HG02938 (cell line): ENCODE results near the gene IFITM5.
A peak's percentile ranks its signal among the peaks of the same experiment; 100 is the strongest.

Experiments
- ATAC-seq: cut with Tn5 transposase; IDR thresholded peaks from one replicate; pipeline ENCODE4 v1.9.1; 2021; ENCODE audit warnings: mild to moderate bottlenecking, moderate library complexity; ENCODE audit not compliant: unreplicated experiment

The IFITM5 gene

DNA sequence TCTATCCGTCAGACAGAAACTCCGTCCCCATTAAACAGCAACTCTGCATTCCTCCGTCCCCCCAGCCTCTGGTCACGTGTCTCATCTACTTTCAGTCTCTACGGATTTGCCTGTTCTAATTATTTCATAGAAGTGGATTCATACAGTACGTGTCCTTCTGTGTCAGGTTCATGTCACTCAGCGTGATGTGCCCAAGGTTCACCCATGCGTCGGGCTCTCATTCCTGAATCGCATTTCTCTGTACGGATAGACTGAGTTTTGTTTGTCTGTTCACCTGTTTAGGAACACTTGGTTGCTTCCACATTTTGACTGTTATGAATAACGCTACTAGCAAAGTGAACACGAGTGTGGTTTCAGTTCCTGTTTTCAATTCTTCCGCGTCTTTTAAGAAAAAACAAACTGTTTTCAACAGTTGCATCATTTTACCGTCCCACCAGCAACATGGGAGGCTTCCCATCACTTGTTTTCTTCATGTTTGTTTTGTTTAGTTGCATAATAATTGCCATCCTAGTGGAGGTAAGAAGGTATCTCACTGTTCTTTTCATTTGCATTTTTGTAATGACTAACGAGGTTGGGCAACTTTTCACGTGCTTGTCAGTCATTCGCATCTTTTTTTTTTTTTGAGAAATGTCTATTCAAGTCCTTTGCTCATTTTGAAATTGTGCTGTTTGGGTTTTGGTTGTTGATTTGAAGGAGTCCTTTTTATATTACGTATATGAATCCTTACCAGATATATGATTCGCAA lies 30.0 kb downstream of the IFITM5 start:
- ATAC-seq = peak; percentile 77

DNA sequence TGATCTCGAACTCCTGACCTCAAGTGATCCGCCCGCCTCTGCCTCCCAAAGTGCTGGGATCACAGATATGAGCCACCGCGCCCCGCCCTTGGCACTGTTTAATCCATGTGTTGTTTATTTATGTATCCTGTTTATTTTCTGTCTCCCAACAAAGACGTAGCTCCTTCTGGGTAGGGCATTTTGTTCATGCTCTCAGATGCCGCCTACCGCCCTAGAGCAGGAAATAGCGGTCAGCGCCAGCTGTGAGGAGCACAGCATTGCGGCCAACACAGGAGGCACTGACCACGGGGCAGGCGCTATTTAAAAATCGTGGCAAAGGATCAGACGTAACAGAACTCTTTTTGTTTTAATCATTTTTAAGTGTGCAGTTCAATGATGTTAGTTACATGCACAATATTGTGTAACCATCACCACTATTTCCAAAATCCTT lies 30.6 kb downstream of the IFITM5 start:
- ATAC-seq = peak; percentile 37

DNA sequence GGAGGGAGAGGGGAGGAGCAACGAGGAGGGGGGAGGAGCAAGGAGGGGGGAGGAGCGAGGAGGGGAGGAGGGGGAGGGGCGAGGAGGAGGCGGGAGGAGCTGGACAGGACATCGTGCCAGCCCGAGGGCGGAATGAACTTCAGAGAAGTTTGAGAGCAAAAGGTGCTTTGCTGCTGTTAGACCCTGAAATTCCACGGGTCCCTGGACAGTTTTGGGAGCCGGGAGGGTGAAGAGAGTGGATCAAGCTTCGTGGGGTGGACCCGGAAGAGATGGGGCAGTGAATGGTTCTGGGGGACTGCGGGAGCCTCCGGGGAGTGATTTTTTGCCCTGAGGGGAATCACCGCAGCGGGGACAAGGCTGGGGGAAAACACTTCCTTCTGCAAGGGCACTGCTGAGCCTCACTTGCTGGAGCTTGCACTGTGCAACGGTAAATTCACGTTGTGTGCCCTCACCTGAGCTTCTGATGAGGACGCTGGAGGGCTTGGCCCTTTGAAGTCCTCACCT lies 31.8 kb downstream of the IFITM5 start:
- ATAC-seq = no peak

DNA sequence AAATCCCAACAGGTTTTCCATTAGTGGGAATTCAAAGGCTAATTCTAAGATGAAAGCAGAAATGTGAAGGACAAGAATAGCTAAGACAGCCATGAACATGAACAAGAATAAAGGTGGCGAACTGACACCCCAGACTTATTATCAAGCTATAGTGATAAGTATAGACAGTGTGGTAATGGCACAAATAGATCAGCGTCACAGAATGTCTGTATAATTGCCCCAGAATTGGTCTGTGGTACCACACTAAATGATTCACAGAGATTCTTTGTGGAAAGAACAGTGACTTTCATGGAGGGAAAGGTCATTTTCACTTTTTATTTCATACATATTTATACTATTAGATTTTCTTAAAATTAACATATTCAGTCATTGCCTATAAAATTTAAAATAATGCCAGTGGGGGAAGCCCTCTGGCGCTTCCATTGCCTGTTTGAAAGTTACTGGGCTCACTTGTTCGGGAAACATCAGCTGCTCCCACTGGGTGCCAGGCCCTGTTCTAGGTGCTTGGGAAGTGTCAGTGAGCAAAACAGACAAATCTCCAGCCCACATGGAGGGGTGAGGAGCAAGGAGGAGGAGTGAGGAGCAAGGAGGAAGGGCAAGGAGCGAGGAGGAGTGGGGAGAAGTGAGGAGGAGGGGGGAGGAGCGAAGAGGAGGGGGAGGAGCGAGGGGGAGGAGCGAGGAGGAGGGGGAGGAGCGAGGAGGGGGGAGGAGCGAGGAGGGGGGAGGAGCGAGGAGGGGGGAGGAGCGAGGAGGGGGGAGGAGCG lies 32.5 kb downstream of the IFITM5 start:
- ATAC-seq = no peak

DNA sequence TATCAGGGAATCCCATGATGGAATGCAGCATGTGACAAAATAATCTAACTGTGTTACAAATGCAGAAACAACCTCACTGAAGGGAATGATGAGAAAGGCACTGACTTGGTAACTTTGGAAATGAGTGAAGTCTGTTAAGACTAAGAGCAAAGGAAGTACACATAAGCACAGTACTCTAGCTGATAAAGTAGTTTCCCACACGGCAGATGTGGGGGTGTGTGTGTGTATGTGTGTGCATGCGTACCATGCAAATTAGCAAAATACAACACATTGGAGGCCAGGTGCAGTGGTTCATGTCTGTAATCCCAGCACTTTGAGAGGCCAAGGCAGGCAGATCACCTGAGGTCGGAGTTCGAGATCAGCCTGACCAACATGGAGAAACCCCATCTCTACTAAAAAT lies 37.7 kb downstream of the IFITM5 start:
- no peak for ATAC-seq

DNA sequence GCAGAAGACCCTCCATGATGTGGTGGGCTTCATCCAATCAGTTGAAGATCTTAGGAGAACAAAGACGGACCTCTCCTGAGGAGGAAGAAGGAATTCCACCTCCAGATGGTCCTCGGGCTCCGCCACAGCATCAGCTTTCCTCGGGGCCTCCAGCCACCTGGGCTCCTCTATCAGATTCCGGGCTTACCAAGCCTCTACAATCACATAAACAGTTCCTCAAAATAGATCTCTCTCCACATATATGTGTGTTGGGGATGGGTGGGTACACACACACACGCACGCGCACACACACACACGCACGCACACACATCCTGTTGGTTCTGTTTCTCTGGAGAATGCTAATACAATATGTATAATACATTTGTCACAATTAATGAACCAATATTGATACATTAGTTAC lies 39.9 kb downstream of the IFITM5 start:
- ATAC-seq = no peak

DNA sequence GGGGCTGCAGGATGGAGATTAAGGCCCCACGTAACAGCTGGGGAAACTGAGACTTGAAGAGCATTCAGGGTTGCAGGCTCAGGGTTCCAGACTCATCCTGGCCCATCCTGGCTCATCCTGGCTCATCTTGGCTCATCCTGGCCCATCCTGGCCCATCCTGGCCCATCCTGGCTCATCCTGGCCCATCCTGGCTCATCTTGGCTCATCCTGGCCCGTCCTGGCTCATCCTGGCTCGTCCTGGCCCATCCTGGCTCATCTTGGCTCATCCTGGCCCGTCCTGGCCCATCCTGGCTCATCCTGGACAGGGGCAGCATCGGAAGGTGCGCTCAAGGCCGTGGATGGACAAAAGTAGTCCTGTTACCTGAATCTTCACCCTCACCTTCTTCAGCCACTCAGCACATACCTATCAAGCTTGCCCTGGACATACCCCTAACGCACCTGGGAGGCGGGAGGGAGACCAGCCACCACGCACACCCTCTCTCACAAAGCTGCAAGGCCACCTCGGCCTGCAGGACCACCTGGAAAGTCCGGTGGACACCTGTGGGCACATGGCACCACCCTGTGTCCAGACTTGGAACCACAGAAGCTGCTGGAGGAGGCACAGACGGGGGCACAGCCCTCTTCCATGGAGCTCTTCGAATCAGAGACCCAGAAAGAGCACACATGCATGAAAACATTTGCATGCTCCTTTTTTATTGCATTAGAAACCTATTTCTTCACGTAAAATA lies 41.4 kb downstream of the IFITM5 start:
- no peak for ATAC-seq

DNA sequence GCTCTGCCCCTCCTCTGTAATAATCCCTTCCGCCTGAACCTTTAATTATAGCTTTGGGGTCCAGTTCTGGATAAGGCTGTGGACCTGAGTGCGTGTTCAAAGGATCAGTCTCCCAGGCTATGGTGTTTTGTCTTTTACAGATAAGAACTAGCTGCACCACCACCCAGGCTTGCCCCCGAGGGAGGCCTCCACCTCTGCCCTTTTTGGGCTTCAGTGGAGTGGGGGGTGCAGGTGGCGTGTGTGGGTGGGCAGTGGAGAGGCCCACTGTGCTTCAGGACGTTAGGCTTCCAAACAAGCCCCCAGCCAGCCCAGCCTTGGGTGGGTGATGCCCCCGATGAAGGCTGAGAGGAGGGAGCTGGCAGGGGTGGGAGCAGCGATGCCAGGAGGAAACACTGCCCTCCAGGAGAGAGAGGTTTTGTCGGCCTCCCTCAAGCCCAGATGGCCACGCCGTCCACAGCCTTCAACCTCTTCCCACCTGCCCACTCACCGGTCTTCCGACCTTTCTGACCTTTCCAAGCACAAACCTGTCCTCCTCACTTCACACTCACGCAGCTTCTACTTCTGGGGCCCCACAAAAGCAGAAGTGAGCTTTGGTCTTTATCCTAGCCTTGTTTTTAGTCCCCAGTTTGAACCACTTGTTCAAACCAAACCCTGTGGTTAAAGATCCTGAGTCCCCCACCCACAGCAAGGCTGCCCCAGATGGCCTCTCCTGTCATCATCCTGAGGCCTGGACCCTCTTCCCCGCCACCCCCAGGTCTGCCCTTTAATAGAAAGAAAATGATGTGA lies 42.2 kb downstream of the IFITM5 start:
- no peak for ATAC-seq

DNA sequence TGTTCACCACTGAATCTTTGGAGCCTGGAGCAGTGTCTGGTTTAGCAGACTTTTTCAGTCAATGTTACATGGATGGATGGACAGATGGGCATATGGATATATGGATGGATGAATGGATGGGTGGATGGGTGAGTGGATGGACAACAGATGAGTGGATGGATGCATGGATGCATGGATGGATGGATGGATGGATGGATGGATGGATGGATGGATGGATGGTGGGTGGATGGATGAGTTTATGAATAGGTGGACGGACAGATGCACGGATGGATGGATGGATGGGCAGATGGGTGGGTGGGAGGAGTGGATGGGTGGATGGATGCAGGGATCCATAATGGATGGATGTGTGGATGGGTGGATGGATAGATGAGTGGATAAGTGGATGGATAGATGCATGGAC lies 43.5 kb downstream of the IFITM5 start:
- no peak for ATAC-seq

DNA sequence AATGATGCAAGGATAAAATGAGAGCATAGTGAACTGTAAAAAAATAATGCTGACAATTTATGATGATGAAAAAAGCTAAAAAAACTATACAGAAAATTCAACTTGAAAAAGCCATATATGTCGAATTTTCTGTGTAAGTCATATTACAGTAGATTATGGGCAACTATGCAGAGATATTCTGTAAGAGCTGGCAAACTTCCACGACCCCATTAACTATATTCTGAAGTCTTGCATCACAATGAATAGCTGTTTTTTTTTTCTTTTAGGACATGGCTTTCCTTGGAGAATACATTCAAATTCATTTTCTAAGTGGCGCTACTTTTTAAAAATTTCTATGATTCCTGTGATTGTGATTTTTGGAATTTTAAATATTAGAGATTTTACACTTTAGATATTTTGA lies 44.1 kb downstream of the IFITM5 start:
- no peak for ATAC-seq

DNA sequence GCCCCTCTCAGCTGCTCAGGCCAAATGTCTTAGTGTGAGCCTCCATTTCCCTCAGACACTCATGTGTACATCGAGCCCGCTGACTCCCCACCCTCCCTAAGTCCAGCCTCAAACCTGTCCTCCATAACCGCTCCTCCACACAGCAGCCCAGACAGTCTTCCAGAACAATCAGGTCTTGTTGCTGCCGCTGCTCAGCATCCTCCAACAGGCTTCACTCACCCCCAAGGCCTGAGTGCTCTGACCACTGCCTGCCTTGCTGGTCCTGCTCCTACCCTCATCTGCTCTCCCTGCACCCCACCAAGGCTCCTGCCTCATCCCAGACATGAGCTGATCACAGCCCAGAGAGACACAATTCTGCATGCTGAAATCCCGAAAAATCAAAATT lies 45.4 kb downstream of the IFITM5 start:
- ATAC-seq = no peak

DNA sequence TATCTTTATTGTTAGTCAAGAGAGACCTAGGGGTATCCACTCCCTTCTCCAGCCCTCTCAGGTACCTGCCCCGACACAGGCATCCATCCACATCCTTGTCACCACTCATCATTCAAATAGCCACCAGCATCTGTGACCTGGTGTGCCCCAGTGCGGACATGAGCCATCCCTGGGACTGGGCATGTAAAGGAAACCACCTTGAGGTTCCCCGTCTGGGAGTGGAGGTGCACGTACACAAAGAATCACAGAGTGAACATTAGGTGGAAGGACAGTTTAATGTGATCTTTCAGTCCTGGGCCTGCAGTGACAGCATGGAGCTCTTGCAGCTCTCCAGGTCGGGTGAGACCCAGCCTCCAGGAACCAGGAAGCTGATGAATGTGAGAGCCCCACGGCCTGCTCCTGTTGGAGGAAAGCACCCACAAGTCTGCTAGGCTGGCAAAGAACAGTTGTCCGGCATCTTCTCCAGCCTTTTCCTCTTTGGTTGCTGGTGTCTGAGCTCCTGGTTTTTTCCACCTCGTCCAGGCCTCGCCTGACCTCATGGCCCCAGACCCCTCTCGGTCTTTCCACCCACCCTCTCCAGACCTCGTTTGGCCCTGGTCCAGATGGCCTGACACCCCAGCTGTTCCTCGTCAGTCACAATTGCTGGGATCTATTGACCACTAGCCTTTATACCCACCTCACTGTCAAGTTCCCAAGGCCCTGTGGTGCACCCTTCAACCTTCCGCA lies 46.0 kb downstream of the IFITM5 start:
- no peak for ATAC-seq

DNA sequence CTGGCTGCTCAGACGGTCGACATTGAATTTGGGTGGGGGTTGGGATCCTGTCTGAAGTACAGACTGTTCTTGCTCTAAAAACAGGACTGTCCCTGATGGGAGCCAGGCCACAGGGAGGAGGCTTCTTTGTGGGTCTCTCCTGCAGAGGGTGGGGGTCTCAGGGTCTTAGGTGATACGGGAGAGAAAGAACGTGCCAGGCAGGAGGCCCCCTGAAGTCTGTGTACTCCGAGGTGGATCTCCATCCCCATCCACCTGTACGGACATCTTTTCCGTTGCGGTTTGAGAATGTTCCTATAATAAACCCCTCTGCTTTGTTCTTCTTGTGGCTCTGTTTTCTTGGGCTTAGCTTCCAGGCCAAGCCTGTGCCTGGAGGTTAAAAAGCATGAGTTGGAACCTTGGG lies 46.7 kb downstream of the IFITM5 start:
- ATAC-seq = no peak

DNA sequence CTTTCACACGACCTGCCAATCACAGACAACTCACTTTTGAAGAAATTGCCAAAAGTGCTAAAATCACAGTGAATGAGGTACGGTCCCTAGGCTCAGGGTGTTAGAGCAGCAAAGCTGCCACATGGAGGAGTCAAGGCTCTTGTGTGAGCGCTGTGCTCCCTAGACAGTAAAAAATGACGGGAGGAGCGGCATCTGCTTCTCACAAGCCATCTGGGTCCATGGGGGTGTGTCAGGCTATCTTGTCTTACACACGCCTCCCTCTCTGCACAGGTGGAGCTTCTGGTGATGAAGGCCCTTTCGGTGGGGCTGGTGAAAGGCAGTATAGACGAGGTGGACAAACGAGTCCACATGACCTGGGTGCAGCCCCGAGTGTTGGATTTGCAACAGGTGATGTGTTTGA lies 47.8 kb downstream of the IFITM5 start:
- ATAC-seq = no peak

DNA sequence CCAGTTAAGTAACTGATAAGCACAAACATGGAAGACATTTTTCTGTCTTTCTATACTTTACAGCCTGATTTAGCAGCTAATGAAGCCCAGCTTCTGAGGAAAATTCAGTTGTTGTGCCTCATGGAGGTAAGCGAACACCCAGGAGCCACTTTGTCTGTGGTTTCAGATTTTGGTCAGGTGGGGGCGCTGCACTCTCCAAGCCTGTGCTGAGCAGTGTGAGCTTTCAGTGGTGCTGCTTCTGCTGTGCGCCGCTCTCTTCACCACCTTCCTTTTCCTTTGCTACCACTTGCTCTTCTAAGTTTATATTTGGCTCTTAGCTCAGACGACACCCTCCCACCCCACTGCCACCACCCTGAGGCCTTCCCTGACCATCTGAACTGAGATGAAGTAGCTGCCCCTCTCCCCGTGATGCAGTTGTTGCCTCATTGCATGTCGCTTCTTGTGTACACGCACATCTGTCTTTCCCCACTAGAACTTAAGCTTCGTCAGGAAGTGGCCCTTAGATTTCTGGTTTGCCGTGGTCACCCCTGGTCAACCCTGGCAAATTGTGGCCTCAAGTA lies 48.5 kb downstream of the IFITM5 start:
- no peak for ATAC-seq

DNA sequence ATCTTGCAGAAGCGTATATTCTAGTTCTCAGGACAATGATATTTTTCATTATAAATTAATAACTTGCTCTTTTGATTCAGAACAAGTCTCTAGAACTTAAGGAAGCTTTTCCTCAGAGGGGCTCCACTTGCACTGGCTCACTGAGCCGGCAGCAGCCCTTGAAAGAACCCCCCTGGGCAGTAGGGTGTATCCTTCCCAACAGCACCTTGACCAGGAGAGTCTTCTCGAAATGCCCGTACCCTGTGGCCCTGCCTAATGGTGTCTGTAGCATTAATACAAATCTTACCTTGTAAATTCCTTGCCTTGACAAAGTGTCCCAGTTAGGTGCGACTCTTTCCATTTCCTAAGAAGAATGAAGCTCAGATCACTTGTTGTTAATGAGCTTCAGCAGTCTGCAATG lies 49.1 kb downstream of the IFITM5 start:
- ATAC-seq = no peak

DNA sequence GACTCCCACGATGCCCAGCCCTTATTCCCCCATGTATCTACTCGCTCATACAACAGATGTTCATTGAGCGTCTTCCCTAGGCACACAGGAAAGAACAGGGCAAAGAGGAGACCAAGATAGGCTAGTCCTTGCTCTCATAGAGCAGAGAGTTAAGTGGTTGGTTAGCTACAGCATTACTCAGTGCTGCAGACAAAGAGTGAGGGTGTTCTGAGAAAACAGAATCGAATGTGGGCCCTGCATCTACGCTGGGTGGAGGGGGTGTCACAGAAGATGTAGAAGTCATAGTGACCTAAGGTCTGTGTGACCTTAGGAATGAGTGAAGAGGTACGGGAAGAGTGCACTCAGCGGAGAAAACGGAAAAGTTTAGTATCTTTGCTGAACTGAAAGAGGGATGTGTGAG lies 50.3 kb downstream of the IFITM5 start:
- no peak for ATAC-seq
